Upper lobe of left lung (tissue), 6 donors: Measurements from ENCODE around the gene TCEA2. TPM values are rescaled to one million over a fixed set of nuclear protein-coding genes. Genes with fewer than 3 reads are reported as not detected.

Experiments
- ATAC-seq, 2 donors: fragments of 200-7000 bp; cut with Tn5 transposase; one replicate each; pipeline ENCODE4 v1.9.1; 2022; ENCODE audit warnings: mild to moderate bottlenecking in 2 of 2, moderate library complexity in 2 of 2; ENCODE audit not compliant: low FRiP score in 2 of 2
- DNase-seq, 2 donors: peaks; one replicate each; pipeline ENCODE4 v3.0.0-alpha.2; 2019 to 2020
- H3K27ac ChIP-seq, 4 donors: fragments of 200-600 bp; sonication (generic); one replicate each; pipeline ENCODE4 v1.5.1; 2016 to 2019
- H3K27me3 ChIP-seq, 4 donors: fragments of 200-600 bp; sonication (generic); one replicate each; pipeline ENCODE4 v1.5.1; 2017 to 2019
- H3K36me3 ChIP-seq, 4 donors: fragments of 200-600 bp; sonication (generic); one replicate each; pipeline ENCODE4 v1.5.1; 2016 to 2019
- H3K4me1 ChIP-seq, 4 donors: fragments of 200-600 bp; sonication (generic); one replicate each; pipeline ENCODE4 v1.5.1; 2018 to 2019
- H3K4me3 ChIP-seq, 4 donors: fragments of 200-600 bp; sonication (generic); one replicate each; pipeline ENCODE4 v1.5.1; 2017 to 2019; ENCODE audit warnings: mild to moderate bottlenecking in 2 of 4, moderate library complexity in 1 of 4
- H3K9me3 ChIP-seq, 4 donors: fragments of 200-600 bp; sonication (generic); one replicate each; pipeline ENCODE4 v1.5.1; 2018 to 2019
- EP300 ChIP-seq, 4 donors: sonication (generic); formaldehyde crosslinking; IDR thresholded peaks; one replicate each; pipeline ENCODE4 v1.5.1; 2017; ENCODE audit warnings: antibody characterized with exemption in 4 of 4, control low read depth in 2 of 4
- POLR2A ChIP-seq, 4 donors: fragments of 450-650 bp; IDR thresholded peaks; one replicate each; pipeline ENCODE4 v1.5.1; 2016 to 2017; ENCODE audit warnings: antibody characterized with exemption in 4 of 4, mild to moderate bottlenecking in 2 of 4
- POLR2AphosphoS5 ChIP-seq, 2 donors: sonication (generic); formaldehyde crosslinking; IDR thresholded peaks; one replicate each; pipeline ENCODE4 v1.5.1; 2017; ENCODE audit warnings: antibody characterized with exemption in 2 of 2
- WGBS, 2 donors: methylation state at CpG; one replicate each; pipeline ENCODE4 v1.1.5; 2017 to 2018; 5-methylcytosine and 5-hydroxymethylcytosine counted together
- total RNA-seq, 6 donors: library from RNA; depleted of rRNA in 4 of 6; stranded (reverse); fragments of >200 nt in 4 of 6; gene quantifications; one replicate each; pipeline versions ENCODE4 v1.1.0 to v1.2.1, GENCODE V29; 2016 to 2021
- TF ChIP-seq, protein P1 (sequence below), 6 experiments: fragments of 450-650 bp in 4 of 6; fragments of 200-600 bp in 2 of 6; sonication (generic) in 2 of 6; IDR thresholded peaks; one replicate each; pipeline ENCODE4 v1.5.1; 2016 to 2019; ENCODE audit warnings: antibody characterized with exemption in 6 of 6
- donor health status: DM: no; HTN: no; CAD: no; lungs with moderate emphysema.
- donor health status: DM: no; HTN: yes; CAD: no; lungs with severe emphysema.

The TCEA2 gene
- total RNA-seq, 6 donors from 2014 or later = 21.7 to 56.0 (median 28.4) TPM

DNA sequence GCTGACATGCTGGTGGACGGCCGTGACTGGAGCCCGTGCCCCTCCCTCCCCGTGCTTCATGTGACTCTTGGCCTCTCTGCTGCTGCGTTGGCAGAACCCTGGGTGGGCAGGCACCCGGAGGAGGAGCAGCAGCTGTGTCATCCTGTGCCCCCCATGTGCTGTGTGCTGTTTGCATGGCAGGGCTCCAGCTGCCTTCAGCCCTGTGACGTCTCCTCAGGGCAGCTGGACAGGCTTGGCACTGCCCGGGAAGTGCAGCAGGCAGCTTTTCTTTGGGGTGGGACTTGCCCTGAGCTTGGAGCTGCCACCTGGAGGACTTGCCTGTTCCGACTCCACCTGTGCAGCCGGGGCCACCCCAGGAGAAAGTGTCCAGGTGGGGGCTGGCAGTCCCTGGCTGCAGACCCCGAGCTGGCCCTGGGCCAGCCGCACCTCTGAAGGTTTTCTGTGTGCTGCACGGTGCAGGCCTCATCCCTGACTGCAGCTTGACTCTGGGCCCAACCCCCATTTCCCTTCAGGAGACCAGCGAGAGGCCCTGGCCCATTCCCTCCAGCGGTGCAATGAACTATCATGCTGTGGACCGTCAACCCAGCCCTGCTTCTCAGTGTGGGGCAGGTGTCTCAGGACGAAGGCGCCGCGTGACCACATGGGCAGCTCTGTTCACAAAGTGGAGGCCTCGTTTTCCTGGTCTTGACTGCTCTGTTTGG is 36.2 kb downstream of the TCEA2 start:
- Histone ChIP-seq H3K9me3 (no peaks in the 10 kb centered on the region), H3K4me1 (peaks cover 10 to 14% (median 11%) of the 10 kb centered on the region in 4 donors), H3K27ac (no peak overlapping the region), H3K27me3 (peaks cover 1 to 19% (median 12%) of the 10 kb centered on the region in 4 donors), H3K4me3 (no peak overlapping the region), H3K36me3 (peaks cover 0 to 8% (median 3%) of the 10 kb centered on the region in 4 donors)
- DNase-seq = no peak
- whole genome bisulfite sequencing, 2 donors = 84 to 89% methylated on average over 11 to 15 of the region's 21 CpGs
- TF ChIP-seq POLR2AphosphoS5 (IDR thresholded peaks at IDR 0.05) = no peak
- no peak for TF ChIP-seq POLR2A (IDR thresholded peaks at IDR 0.05)
- TF ChIP-seq, protein P1, sequence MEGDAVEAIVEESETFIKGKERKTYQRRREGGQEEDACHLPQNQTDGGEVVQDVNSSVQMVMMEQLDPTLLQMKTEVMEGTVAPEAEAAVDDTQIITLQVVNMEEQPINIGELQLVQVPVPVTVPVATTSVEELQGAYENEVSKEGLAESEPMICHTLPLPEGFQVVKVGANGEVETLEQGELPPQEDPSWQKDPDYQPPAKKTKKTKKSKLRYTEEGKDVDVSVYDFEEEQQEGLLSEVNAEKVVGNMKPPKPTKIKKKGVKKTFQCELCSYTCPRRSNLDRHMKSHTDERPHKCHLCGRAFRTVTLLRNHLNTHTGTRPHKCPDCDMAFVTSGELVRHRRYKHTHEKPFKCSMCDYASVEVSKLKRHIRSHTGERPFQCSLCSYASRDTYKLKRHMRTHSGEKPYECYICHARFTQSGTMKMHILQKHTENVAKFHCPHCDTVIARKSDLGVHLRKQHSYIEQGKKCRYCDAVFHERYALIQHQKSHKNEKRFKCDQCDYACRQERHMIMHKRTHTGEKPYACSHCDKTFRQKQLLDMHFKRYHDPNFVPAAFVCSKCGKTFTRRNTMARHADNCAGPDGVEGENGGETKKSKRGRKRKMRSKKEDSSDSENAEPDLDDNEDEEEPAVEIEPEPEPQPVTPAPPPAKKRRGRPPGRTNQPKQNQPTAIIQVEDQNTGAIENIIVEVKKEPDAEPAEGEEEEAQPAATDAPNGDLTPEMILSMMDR (IDR thresholded peaks at IDR 0.05) = no peak
- TF ChIP-seq EP300 (IDR thresholded peaks at IDR 0.05) = no peak
- ATAC-seq = no peak

DNA sequence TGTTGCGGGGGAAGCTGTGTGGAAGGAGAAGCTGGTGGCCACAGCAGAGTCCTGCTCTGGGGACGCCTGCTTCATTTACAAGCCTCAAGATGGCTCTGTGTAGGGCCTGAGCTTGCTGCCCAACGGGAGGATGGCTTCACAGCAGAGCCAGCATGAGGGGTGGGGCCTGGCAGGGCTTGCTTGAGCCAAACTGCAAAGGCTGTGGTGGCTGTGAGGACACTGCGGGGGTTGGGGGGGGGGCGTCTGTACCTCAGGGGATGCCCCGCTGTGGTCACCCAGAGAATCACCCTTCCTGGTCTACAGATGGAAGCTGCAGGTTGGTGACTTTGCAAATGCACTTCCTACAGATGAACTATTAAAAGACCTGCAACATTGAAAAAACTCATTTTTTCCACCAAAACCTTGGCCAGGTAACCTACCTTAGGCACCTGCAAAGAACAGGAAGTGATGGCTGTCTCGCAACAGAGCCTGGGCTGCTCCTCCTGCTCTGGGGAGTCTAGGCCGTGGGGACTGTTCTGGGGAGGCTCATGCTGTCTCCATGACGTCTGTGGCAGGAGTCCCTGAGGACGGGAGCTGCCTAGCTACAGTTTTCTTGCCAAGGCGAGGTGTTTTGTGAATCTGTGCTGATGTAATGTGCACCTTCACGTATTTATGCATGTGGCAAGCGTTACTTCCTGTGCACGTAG is 37.0 kb downstream of the TCEA2 start:
- H3K27me3 ChIP-seq = peaks cover 1 to 19% (median 12%) of the 10 kb centered on the region in 4 donors
- DNase-seq = no peak
- no peaks in the 10 kb centered on the region for H3K9me3 ChIP-seq

DNA sequence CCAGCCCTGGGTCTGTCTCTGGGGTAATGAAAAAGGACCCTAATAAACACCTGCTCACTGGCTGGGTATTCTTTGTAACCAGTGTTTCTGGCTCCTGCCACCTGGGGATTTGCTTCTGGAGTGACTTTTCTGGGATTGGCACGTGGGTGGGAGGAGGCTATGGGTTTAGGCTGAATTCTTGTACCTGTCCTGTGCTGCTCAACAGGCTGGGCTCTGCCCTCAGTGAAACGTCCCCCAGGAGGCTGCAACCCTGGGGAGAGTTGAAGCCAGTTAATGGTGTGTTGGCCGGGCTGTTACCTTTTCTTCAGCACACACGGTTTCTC is 37.5 kb downstream of the TCEA2 start:
- DNase-seq = no peak
- Histone ChIP-seq H3K9me3 (no peaks in the 10 kb centered on the region), H3K36me3 (peaks cover 0 to 8% (median 3%) of the 10 kb centered on the region in 4 donors), H3K4me3 (no peak overlapping the region), H3K4me1 (peaks cover 10 to 14% (median 11%) of the 10 kb centered on the region in 4 donors), H3K27me3 (peaks cover 1 to 19% (median 12%) of the 10 kb centered on the region in 4 donors), H3K27ac (no peak overlapping the region)
- TF ChIP-seq, protein P1 (IDR thresholded peaks at IDR 0.05) = no peak
- TF ChIP-seq EP300 (IDR thresholded peaks at IDR 0.05) (no peak), POLR2A (IDR thresholded peaks at IDR 0.05) (no peak), POLR2AphosphoS5 (IDR thresholded peaks at IDR 0.05) (no peak)
- ATAC-seq = no peak
- whole genome bisulfite sequencing, 2 donors = 77 to 86% methylated on average over 1 to 4 of the region's 4 CpGs

More for the DNA sequence above, 37.0 kb downstream of the TCEA2 start:
- no peak for ATAC-seq
- no peak overlapping the region for H3K27ac ChIP-seq
- H3K4me1 ChIP-seq = peaks cover 10 to 14% (median 11%) of the 10 kb centered on the region in 4 donors
- 82 to 92% methylated on average over 12 to 13 of the region's 14 CpGs for WGBS, 2 donors
- TF ChIP-seq EP300 (IDR thresholded peaks at IDR 0.05) = no peak
- no peak for TF ChIP-seq POLR2AphosphoS5 (IDR thresholded peaks at IDR 0.05)
- TF ChIP-seq POLR2A (IDR thresholded peaks at IDR 0.05) = no peak
- TF ChIP-seq, protein P1 (IDR thresholded peaks at IDR 0.05) = no peak
- peaks cover 0 to 8% (median 3%) of the 10 kb centered on the region in 4 donors for H3K36me3 ChIP-seq
- no peak overlapping the region for H3K4me3 ChIP-seq

DNA sequence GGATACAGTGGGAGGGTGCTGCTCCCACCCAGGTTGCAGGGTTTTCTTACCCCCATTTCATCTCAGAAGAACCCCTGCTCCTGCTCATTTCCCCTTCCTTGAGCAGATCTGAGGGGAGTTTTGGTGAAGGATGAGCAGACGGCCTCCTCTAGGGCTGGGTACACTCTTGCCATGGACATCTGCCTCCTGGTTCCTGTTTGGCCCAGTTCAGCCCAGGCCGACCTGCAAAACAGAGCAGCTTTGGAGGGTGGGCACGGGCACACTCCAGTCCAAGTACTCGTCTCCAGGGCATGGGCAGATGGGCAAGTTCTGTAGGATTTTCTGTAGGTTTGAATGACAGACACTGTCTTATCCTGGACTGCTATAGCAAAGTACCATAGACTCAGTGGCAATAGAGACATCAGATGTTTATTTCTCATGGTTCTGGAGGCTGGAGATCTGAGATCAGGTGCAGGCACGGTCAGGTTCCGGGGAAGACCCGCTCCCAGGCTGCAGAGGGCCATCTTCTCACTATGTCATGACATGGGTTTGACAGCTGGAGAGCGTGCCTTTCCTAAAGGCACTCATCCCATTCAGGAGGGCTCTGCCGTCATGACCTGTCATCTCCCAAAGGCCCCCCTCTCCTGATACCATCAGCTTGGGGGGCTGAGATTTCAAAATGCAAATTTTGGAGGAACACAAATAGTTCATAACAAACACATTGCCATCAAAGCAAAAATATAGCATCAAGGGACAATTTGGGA is 38.1 kb downstream of the TCEA2 start:
- TF ChIP-seq EP300 (IDR thresholded peaks at IDR 0.05) (no peak), POLR2AphosphoS5 (IDR thresholded peaks at IDR 0.05) (no peak), POLR2A (IDR thresholded peaks at IDR 0.05) (no peak)
- TF ChIP-seq, protein P1 (IDR thresholded peaks at IDR 0.05) = no peak
- 71 to 87% methylated on average over 3 to 9 of the region's 9 CpGs for WGBS, 2 donors
- no peak overlapping the region for H3K27ac ChIP-seq
- H3K4me3 ChIP-seq = no peak overlapping the region
- DNase-seq (no peak), ATAC-seq (no peak)
- H3K4me1 ChIP-seq = peaks cover 10 to 14% (median 11%) of the 10 kb centered on the region in 4 donors
- H3K27me3 ChIP-seq = peaks cover 1 to 19% (median 12%) of the 10 kb centered on the region in 4 donors
- no peaks in the 10 kb centered on the region for H3K9me3 ChIP-seq
- peaks cover 0 to 8% (median 3%) of the 10 kb centered on the region in 4 donors for H3K36me3 ChIP-seq
